Neural progenitor cell (in vitro differentiated cells): ENCODE results near the gene BAIAP2. TPM values are rescaled to one million over a fixed set of nuclear protein-coding genes. Genes with fewer than 3 reads are reported as not detected.

ENCODE experiments used
- DNase-seq: peaks from one replicate; pipeline ENCODE4 v3.0.0-alpha.2; 2016; ENCODE audit warnings: low spot score
- H2AFZ ChIP-seq: fragments of 200-600 bp; sonication (generic); replicated peaks from 2 replicates; pipeline ENCODE4 v1.6.1; 2016; ENCODE audit warnings: antibody characterized with exemption
- H3F3A ChIP-seq: fragments of 200-600 bp; sonication (generic); 2 replicates; pipeline ENCODE4 v1.6.1; 2016; ENCODE audit warnings: antibody characterized with exemption, low read depth
- H3K27ac ChIP-seq: fragments of 200-600 bp; sonication (generic); 2 replicates; pipeline ENCODE4 v1.5.1; 2016; ENCODE audit warnings: mild to moderate bottlenecking
- H3K27me3 ChIP-seq: fragments of 200-600 bp; sonication (generic); 2 replicates; pipeline ENCODE4 v1.6.1; 2016; ENCODE audit warnings: mild to moderate bottlenecking, moderate library complexity
- H3K36me3 ChIP-seq: fragments of 200-600 bp; sonication (generic); 2 replicates; pipeline ENCODE4 v1.5.1; 2016
- H3K4me1 ChIP-seq: fragments of 200-600 bp; sonication (generic); 2 replicates; pipeline ENCODE4 v1.6.1; 2016; ENCODE audit warnings: mixed run types
- H3K4me2 ChIP-seq: fragments of 200-600 bp; sonication (generic); 2 replicates; pipeline ENCODE4 v1.6.1; 2016
- H3K4me3 ChIP-seq: fragments of 200-600 bp; sonication (generic); 2 replicates; pipeline ENCODE4 v1.5.1; 2016
- H3K79me2 ChIP-seq: fragments of 200-600 bp; sonication (generic); 2 replicates; pipeline ENCODE4 v1.6.1; 2016; ENCODE audit warnings: low read depth
- H3K9ac ChIP-seq: fragments of 200-600 bp; sonication (generic); 2 replicates; pipeline ENCODE4 v1.6.1; 2016
- H3K9me3 ChIP-seq: fragments of 200-600 bp; sonication (generic); 2 replicates; pipeline ENCODE4 v1.5.1; 2016; ENCODE audit warnings: low read depth
- H4K20me1 ChIP-seq: fragments of 200-600 bp; sonication (generic); 2 replicates; pipeline ENCODE4 v1.6.1; 2016; ENCODE audit warnings: low read depth
- H3K27ac Mint-ChIP-seq: 3 replicates; pipeline ENCODE4 v1.8.0; 2021; ENCODE audit warnings: mixed read lengths
- H3K27me3 Mint-ChIP-seq: 2 replicates; pipeline ENCODE4 v1.8.0; 2022; ENCODE audit warnings: low read depth, mild to moderate bottlenecking, inconsistent platforms, moderate library complexity, mixed read lengths; ENCODE audit not compliant: insufficient read depth
- H3K36me3 Mint-ChIP-seq: 3 replicates; pipeline ENCODE4 v1.8.0; 2021; ENCODE audit warnings: mixed read lengths
- H3K4me1 Mint-ChIP-seq: 3 replicates; pipeline ENCODE4 v1.8.0; 2021; ENCODE audit warnings: mixed read lengths
- H3K4me3 Mint-ChIP-seq: 3 replicates; pipeline ENCODE4 v1.8.0; 2021; ENCODE audit warnings: mild to moderate bottlenecking, moderate library complexity, mixed read lengths
- H3K9me3 Mint-ChIP-seq: 3 replicates; pipeline ENCODE4 v1.8.0; 2020; ENCODE audit warnings: mixed read lengths
- EZH2 ChIP-seq: fragments of 200-600 bp; sonication (generic); IDR thresholded peaks from 2 replicates; pipeline ENCODE4 v1.6.1; 2017; ENCODE audit warnings: antibody characterized with exemption, mild to moderate bottlenecking, moderate library complexity
- EZH2phosphoT487 ChIP-seq: fragments of 200-600 bp; sonication (generic); IDR thresholded peaks from 2 replicates; pipeline ENCODE4 v1.6.1; 2017; ENCODE audit warnings: antibody characterized with exemption
- total RNA-seq: library from RNA; depleted of rRNA; stranded (reverse); fragments of >200 nt; gene quantifications from 2 replicates; pipeline ENCODE4 v1.2.3, GENCODE V29; 2015; ENCODE audit warnings: low replicate concordance
- TF ChIP-seq, protein P1 (sequence below): fragments of 200-600 bp; sonication (generic); IDR thresholded peaks from 2 replicates; pipeline ENCODE4 v1.5.1; 2017; ENCODE audit warnings: antibody characterized with exemption, mild to moderate bottlenecking

Gene BAIAP2
- total RNA-seq, 1 donor from 2014 or later = 15.6 TPM

DNA sequence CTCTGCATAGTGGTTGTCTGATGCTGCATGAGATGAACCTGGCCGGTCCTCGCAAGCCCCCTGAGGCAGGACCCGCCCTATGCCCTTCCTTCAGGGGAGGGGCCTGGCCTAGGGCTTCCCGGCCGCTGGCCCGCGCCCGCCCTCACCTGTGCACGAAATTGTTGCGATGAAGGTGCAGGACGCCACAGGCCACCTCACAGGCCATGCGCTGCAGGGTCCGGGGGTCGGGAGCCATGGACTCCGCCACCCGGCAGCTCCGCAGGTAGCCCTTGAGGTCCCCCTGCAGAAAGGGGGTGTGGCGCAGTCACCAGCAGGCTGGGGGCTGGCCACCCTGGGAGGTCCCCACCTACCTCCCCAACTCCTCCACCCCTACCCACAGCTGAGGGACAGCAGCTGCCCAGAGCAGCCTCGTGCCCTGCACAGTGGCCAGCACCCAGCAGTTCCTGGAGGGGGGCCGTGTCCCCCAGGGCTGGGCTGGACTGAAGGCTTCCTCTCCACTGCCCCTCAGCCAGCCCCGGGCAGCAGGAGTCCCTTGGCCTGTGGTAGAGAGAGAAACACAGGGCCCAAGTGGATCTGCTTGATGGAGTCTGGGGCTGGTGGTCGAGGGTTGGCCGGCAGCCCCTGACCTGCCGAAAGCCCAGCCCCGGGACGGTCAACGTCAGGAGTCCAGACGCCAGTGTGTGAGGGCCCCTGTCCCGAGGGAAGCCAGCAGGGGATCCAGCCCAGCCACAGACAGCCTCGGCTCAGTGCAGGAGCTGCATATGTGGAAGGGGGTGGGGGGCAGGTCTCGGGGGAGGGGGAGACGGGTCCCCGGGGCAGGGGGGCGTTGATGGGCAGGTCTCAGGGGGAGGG is 91.6 kb downstream of the BAIAP2 start:
- Histone ChIP-seq H4K20me1 (no peaks in the 10 kb centered on the region), H3K79me2 (no peaks in the 10 kb centered on the region), H3K4me2 (no peak overlapping the region), H3K9me3 (no peaks in the 10 kb centered on the region), H2AFZ (no peak overlapping the region), H3K4me1 (peaks cover 19% of the 10 kb centered on the region), H3K27ac (no peak overlapping the region), H3K27me3 (no peaks in the 10 kb centered on the region), H3F3A (no peaks in the 10 kb centered on the region), H3K9ac (no peak overlapping the region), H3K36me3 (no peaks in the 10 kb centered on the region), H3K4me3 (no peak overlapping the region)
- H3K36me3 Mint-ChIP-seq = no peaks in the 10 kb centered on the region
- H3K9me3 Mint-ChIP-seq = no peaks in the 10 kb centered on the region
- H3K4me3 Mint-ChIP-seq = no peak overlapping the region
- peaks cover 5% of the 10 kb centered on the region for H3K4me1 Mint-ChIP-seq
- no peaks in the 10 kb centered on the region for H3K27me3 Mint-ChIP-seq
- no peak for DNase-seq
- TF ChIP-seq EZH2 (no peak), EZH2phosphoT487 (no peak)
- TF ChIP-seq, protein P1, sequence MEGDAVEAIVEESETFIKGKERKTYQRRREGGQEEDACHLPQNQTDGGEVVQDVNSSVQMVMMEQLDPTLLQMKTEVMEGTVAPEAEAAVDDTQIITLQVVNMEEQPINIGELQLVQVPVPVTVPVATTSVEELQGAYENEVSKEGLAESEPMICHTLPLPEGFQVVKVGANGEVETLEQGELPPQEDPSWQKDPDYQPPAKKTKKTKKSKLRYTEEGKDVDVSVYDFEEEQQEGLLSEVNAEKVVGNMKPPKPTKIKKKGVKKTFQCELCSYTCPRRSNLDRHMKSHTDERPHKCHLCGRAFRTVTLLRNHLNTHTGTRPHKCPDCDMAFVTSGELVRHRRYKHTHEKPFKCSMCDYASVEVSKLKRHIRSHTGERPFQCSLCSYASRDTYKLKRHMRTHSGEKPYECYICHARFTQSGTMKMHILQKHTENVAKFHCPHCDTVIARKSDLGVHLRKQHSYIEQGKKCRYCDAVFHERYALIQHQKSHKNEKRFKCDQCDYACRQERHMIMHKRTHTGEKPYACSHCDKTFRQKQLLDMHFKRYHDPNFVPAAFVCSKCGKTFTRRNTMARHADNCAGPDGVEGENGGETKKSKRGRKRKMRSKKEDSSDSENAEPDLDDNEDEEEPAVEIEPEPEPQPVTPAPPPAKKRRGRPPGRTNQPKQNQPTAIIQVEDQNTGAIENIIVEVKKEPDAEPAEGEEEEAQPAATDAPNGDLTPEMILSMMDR = no peak
- no peak overlapping the region for H3K27ac Mint-ChIP-seq

DNA sequence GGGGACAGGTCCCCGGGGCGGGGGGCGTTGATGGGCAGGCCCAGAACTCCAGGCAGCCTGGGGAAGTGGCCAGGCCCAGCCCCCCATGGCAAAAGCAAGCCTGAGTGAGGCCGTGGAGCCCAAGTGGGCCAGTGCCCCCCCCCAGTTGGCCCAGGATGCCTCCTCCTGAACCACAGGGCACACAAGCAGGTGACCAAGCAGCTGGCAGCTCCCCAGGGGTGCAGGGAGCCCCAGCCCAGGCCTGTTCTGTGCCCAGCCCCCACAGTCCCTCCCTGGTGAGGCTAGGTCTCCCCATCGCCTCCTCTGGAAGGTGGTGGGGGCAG is 92.1 kb downstream of the BAIAP2 start:
- Mint-ChIP-seq H3K4me3 (no peak overlapping the region), H3K4me1 (peaks cover 5% of the 10 kb centered on the region), H3K9me3 (no peaks in the 10 kb centered on the region), H3K27me3 (no peaks in the 10 kb centered on the region), H3K27ac (no peak overlapping the region), H3K36me3 (no peaks in the 10 kb centered on the region)
- Histone ChIP-seq H3F3A (no peaks in the 10 kb centered on the region), H3K9me3 (no peaks in the 10 kb centered on the region), H3K4me2 (no peak overlapping the region), H3K36me3 (no peaks in the 10 kb centered on the region), H3K27ac (no peak overlapping the region), H3K27me3 (no peaks in the 10 kb centered on the region), H2AFZ (no peak overlapping the region), H3K9ac (no peak overlapping the region), H3K4me3 (no peak overlapping the region), H4K20me1 (no peaks in the 10 kb centered on the region), H3K4me1 (peaks cover 19% of the 10 kb centered on the region), H3K79me2 (no peaks in the 10 kb centered on the region)
- DNase-seq = no peak
- no peak for TF ChIP-seq EZH2
- TF ChIP-seq, protein P1 = no peak
- no peak for TF ChIP-seq EZH2phosphoT487

- H3K27me3 ChIP-seq = no peaks in the 10 kb centered on the region
- Mint-ChIP-seq H3K27me3 (no peaks in the 10 kb centered on the region), H3K4me3 (no peak overlapping the region), H3K9me3 (no peaks in the 10 kb centered on the region), H3K36me3 (no peaks in the 10 kb centered on the region), H3K4me1 (peaks cover 5% of the 10 kb centered on the region), H3K27ac (no peak overlapping the region)
- H3K36me3 ChIP-seq = no peaks in the 10 kb centered on the region
- no peaks in the 10 kb centered on the region for H3K9me3 ChIP-seq
- H4K20me1 ChIP-seq = no peaks in the 10 kb centered on the region
- TF ChIP-seq EZH2phosphoT487 (no peak), EZH2 (no peak)
- TF ChIP-seq, protein P1 = no peak
- DNase-seq = no peak
- no peak overlapping the region for H3K27ac ChIP-seq
- H3K4me1 ChIP-seq = peaks cover 19% of the 10 kb centered on the region
- no peak overlapping the region for H2AFZ ChIP-seq
- no peak overlapping the region for H3K4me3 ChIP-seq
- no peak overlapping the region for H3K4me2 ChIP-seq
- no peaks in the 10 kb centered on the region for H3K79me2 ChIP-seq
- H3F3A ChIP-seq = no peaks in the 10 kb centered on the region
- H3K9ac ChIP-seq = no peak overlapping the region
Observed at GRCh38 chr17:81127526-81128177, 92.7 kb downstream of the BAIAP2 start.
